ENCODE results near the gene MMAB. TPM values are rescaled to one million over a fixed set of nuclear protein-coding genes. Genes with fewer than 3 reads are reported as not detected.
A peak's percentile ranks its signal among the peaks of the same experiment; 100 is the strongest.

The MMAB gene
- total RNA-seq, 1 experiment from 2014 or later: 97.6 TPM

DNA sequence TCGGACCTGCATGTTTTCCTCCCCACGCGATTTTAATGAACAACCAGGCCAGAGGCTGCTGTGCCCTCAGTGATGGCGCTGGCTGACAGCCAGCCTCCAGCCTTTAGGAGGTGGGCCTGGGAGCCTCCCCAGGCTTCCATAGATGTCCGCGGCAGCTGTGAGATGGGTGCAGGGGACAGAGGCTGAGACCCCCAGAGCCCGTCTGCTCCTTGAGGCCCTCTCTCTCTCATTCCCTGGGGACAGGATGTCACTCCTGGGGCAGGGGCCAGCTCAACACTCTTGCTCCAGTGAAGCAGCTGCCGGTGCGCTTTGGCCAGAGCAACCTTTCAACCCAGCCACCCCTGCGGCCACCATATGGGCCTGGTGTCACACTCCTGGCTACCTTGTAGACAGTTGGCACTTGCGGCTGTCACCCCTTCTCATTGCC lies 25.1 kb upstream of the MMAB start:
- DNase-seq (ENCODE audit: low spot score): no peak
- TF ChIP-seq, protein P1, sequence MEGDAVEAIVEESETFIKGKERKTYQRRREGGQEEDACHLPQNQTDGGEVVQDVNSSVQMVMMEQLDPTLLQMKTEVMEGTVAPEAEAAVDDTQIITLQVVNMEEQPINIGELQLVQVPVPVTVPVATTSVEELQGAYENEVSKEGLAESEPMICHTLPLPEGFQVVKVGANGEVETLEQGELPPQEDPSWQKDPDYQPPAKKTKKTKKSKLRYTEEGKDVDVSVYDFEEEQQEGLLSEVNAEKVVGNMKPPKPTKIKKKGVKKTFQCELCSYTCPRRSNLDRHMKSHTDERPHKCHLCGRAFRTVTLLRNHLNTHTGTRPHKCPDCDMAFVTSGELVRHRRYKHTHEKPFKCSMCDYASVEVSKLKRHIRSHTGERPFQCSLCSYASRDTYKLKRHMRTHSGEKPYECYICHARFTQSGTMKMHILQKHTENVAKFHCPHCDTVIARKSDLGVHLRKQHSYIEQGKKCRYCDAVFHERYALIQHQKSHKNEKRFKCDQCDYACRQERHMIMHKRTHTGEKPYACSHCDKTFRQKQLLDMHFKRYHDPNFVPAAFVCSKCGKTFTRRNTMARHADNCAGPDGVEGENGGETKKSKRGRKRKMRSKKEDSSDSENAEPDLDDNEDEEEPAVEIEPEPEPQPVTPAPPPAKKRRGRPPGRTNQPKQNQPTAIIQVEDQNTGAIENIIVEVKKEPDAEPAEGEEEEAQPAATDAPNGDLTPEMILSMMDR (conservative IDR thresholded peaks at IDR 0.05; ENCODE audit: low read depth, low read length): no peak
- no peak for TF ChIP-seq EZH2 (IDR thresholded peaks at IDR 0.05; ENCODE audit: borderline replicate concordance, low read depth, low read length, poor library complexity, severe bottlenecking)
- intact Hi-C loops (cut with micrococcal nuclease; ENCODE audit: unreplicated experiment): no loop called here
- peaks cover 4% of the 10 kb centered on the region for H3K36me3 ChIP-seq (ENCODE audit: insufficient read depth, low read length, poor library complexity, severe bottlenecking)
- CTCF ChIA-PET: interaction anchor here (0.7 to 2.6 kb wide), 4 partner anchors 172 to 191 kb away, joined by 3 to 44 read pairs (median 3); no protein-coding TSS in a partner anchor
- H3K9me3 ChIP-seq (ENCODE audit: low read depth, low read length, poor library complexity, severe bottlenecking): no peaks in the 10 kb centered on the region
- H3K27me3 ChIP-seq (replicated peaks; ENCODE audit: insufficient read depth, low read depth, low read length, poor library complexity): no peaks in the 10 kb centered on the region
- H3K4me3 ChIP-seq (ENCODE audit: low read depth, low read length, poor library complexity, severe bottlenecking): no peak overlapping the region
- no peak overlapping the region for H3K27ac ChIP-seq (ENCODE audit: low read depth, low read length, poor library complexity, severe bottlenecking)
- POLR2A ChIA-PET (ENCODE audit: low non-redundant PET): no interaction called here
- BruUV-seq (replicated peaks): no TSS peak
- H3K4me1 ChIP-seq (ENCODE audit: insufficient read depth, low read length, poor library complexity, severe bottlenecking): peaks cover 4% of the 10 kb centered on the region

DNA sequence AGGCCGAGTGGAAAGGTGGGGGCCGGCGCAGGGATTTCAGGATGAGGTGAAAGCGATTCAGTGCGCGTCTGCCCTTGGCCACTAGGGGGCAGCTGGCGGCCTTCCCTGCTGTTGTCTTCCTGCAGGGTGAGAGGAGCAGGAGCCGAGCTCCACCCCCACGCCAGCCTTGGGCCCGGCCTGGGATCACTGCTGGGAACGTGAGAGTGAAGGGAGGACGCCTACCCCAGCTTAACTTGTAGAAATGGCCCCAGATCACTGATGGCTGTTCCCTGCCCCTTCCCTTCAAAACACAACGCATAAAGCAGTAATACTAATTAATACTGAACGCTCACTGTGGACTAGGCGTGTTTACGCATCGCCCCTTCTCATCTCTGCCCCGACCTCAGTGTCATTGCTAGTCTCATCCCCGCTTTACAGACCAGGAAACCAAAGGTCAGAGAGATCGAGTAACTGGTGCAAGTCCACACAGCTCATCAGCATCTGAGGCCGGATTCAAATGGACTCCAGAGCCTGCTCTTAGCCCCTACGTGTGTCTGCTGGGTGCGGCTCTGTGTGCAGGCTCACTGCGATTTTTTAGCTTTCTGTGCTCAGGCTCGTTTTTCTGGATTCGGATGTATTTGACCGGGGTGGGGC lies 24.6 kb upstream of the MMAB start:
- peaks cover 4% of the 10 kb centered on the region for H3K36me3 ChIP-seq (ENCODE audit: insufficient read depth, low read length, poor library complexity, severe bottlenecking)
- no peaks in the 10 kb centered on the region for H3K9me3 ChIP-seq (ENCODE audit: low read depth, low read length, poor library complexity, severe bottlenecking)
- no TSS peak for BruUV-seq (replicated peaks)
- TF ChIP-seq, protein P1 (conservative IDR thresholded peaks at IDR 0.05; ENCODE audit: low read depth, low read length): peak; percentile 98
- no peak for TF ChIP-seq EZH2 (IDR thresholded peaks at IDR 0.05; ENCODE audit: borderline replicate concordance, low read depth, low read length, poor library complexity, severe bottlenecking)
- POLR2A ChIA-PET (ENCODE audit: low non-redundant PET): no interaction called here
- CTCF ChIA-PET: interaction anchor here (0.7 to 2.6 kb wide), 6 partner anchors 24 to 192 kb away, joined by 3 to 44 read pairs (median 3); partner anchors contain the start of genes MMAB and MVK
- peak; percentile 89 for DNase-seq (ENCODE audit: low spot score)
- H3K27ac ChIP-seq (ENCODE audit: low read depth, low read length, poor library complexity, severe bottlenecking): no peak overlapping the region
- no peak overlapping the region for H3K4me3 ChIP-seq (ENCODE audit: low read depth, low read length, poor library complexity, severe bottlenecking)
- intact Hi-C loops (cut with micrococcal nuclease; ENCODE audit: unreplicated experiment): loop anchor here (1.0 kb wide), 1 partner anchor 177 kb away; no protein-coding TSS in a partner anchor
- peaks cover 4% of the 10 kb centered on the region for H3K4me1 ChIP-seq (ENCODE audit: insufficient read depth, low read length, poor library complexity, severe bottlenecking)
- no peaks in the 10 kb centered on the region for H3K27me3 ChIP-seq (replicated peaks; ENCODE audit: insufficient read depth, low read depth, low read length, poor library complexity)

DNA sequence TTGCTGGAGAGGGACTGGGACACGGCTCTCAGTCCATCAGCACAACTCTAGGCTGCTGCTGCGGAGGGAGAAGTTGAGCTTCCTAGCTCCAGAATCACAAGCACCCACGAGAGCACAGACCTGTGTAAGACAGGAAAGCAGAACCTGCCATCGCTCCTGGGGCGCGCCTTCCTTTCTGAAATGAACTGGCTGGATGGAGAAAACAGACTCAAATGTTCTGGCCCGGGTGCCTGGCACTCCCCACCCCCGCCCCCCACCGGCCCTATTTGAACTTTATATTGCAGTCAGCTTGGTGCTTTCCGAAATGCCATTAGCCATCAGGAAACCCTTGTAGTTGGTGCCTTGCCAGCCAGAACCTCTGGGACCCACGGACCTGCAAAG lies 24.1 kb upstream of the MMAB start:
- intact Hi-C loops (cut with micrococcal nuclease; ENCODE audit: unreplicated experiment): loop anchor here (1.0 kb wide), 1 partner anchor 178 kb away; no protein-coding TSS in a partner anchor
- CTCF ChIA-PET: interaction anchor here (0.7 to 2.6 kb wide), 6 partner anchors 23 to 192 kb away, joined by 3 to 44 read pairs (median 3); partner anchors contain the start of genes MMAB and MVK
- no peak overlapping the region for H3K27ac ChIP-seq (ENCODE audit: low read depth, low read length, poor library complexity, severe bottlenecking)
- H3K9me3 ChIP-seq (ENCODE audit: low read depth, low read length, poor library complexity, severe bottlenecking): no peaks in the 10 kb centered on the region
- no peak for DNase-seq (ENCODE audit: low spot score)
- POLR2A ChIA-PET (ENCODE audit: low non-redundant PET): interaction anchor here (0.5 kb wide), 1 partner anchor 143 kb away, joined by 8 read pairs; no protein-coding TSS in a partner anchor
- TF ChIP-seq EZH2 (IDR thresholded peaks at IDR 0.05; ENCODE audit: borderline replicate concordance, low read depth, low read length, poor library complexity, severe bottlenecking): no peak
- TF ChIP-seq, protein P1 (conservative IDR thresholded peaks at IDR 0.05; ENCODE audit: low read depth, low read length): no peak
- peaks cover 9% of the 10 kb centered on the region for H3K36me3 ChIP-seq (ENCODE audit: insufficient read depth, low read length, poor library complexity, severe bottlenecking)
- BruUV-seq (replicated peaks): no TSS peak
- no peaks in the 10 kb centered on the region for H3K27me3 ChIP-seq (replicated peaks; ENCODE audit: insufficient read depth, low read depth, low read length, poor library complexity)
- peaks cover 4% of the 10 kb centered on the region for H3K4me1 ChIP-seq (ENCODE audit: insufficient read depth, low read length, poor library complexity, severe bottlenecking)
- H3K4me3 ChIP-seq (ENCODE audit: low read depth, low read length, poor library complexity, severe bottlenecking): no peak overlapping the region
